Uterus (tissue), 2 donors: Measurements from ENCODE around the gene CAPN15.

Source experiments
- CTCF ChIP-seq, 4 experiments: fragments of 200-600 bp in 2 of 4; fragments of 450-650 bp in 2 of 4; sonication (generic) in 2 of 4; IDR thresholded peaks; one replicate each; pipeline ENCODE4 v1.5.1; 2016 to 2019; ENCODE audit warnings: antibody characterized with exemption in 4 of 4, mild to moderate bottlenecking in 2 of 4, moderate library complexity in 1 of 4
- POLR2A ChIP-seq, 2 donors: fragments of 450-650 bp; IDR thresholded peaks; one replicate each; pipeline ENCODE4 v1.6.1; 2016; ENCODE audit warnings: antibody characterized with exemption in 2 of 2, mild to moderate bottlenecking in 1 of 2, moderate library complexity in 1 of 2

DNA sequence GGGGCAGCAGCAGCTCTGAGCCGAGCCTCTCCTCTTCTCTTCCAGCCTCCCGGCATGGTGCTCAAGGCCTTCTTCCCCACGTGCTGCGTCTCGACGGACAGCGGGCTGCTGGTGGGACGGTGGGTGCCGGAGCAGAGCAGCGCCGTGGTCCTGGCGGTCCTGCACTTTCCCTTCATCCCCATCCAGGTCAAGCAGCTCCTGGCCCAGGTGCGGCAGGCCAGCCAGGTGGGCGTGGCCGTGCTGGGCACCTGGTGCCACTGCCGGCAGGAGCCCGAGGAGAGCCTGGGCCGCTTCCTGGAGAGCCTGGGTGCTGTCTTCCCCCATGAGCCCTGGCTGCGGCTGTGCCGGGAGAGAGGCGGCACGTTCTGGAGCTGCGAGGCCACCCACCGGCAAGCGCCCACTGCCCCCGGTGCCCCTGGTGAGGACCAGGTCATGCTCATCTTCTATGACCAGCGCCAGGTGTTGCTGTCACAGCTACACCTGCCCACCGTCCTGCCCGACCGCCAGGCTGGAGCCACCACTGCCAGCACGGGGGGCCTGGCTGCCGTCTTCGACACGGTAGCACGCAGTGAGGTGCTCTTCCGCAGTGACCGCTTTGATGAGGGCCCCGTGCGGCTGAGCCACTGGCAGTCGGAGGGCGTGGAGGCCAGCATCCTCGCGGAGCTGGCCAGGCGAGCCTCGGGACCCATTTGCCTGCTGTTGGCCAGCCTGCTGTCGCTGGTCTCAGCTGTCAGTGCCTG is 46.7 kb downstream of the CAPN15 start:
- TF ChIP-seq CTCF (IDR thresholded peaks at IDR 0.05) (no peak), POLR2A (IDR thresholded peaks at IDR 0.05) (no peak)
